HL-60 (cell line): ENCODE data around the gene FBXO11.
A peak's percentile ranks its signal among the peaks of the same experiment; 100 is the strongest.

ENCODE experiments used
- DNase-seq, 2 experiments: peaks; one replicate each; pipeline ENCODE4 v3.0.0-alpha.2; 2010 to 2020; ENCODE audit warnings: low read depth in 1 of 2, low spot score in 1 of 2
- H3K27ac ChIP-seq: fragments of 250-450 bp; sonication (Bioruptor Pico); replicated peaks from 2 replicates; pipeline ENCODE4 v1.5.1; 2020; ENCODE audit warnings: mild to moderate bottlenecking, moderate library complexity
- H3K27me3 ChIP-seq: fragments of 250-450 bp; sonication (Bioruptor Pico); 2 replicates; pipeline ENCODE4 v1.5.1; 2021; ENCODE audit warnings: mild to moderate bottlenecking, moderate library complexity; ENCODE audit not compliant: insufficient read depth, poor library complexity, severe bottlenecking
- H3K4me3 ChIP-seq: replicated peaks from 2 replicates; pipeline ENCODE4 v1.5.1; 2011; ENCODE audit warnings: mild to moderate bottlenecking, control low read depth, low read length; ENCODE audit not compliant: insufficient read depth
- GABPA ChIP-seq: IDR thresholded peaks from 2 replicates; pipeline ENCODE4 v1.6.1; 2012; ENCODE audit warnings: low read depth
- POLR2AphosphoS5 ChIP-seq: IDR thresholded peaks from 2 replicates; pipeline ENCODE4 v1.6.1; 2012; ENCODE audit warnings: low read depth
- SPI1 ChIP-seq: IDR thresholded peaks from 2 replicates; pipeline ENCODE4 v1.6.1; 2012; ENCODE audit warnings: low read depth, mild to moderate bottlenecking, borderline replicate concordance
- TF ChIP-seq, protein P1 (sequence below): IDR thresholded peaks from one replicate; pipeline ENCODE4 v1.5.1; 2011; ENCODE audit warnings: low read length, control low read depth, inconsistent platforms; ENCODE audit not compliant: insufficient read depth
- TF ChIP-seq, protein P2 (sequence below): IDR thresholded peaks from 2 replicates; pipeline ENCODE4 v1.6.1; 2012; ENCODE audit warnings: low read depth; ENCODE audit not compliant: insufficient replicate concordance

FBXO11 gene

DNA sequence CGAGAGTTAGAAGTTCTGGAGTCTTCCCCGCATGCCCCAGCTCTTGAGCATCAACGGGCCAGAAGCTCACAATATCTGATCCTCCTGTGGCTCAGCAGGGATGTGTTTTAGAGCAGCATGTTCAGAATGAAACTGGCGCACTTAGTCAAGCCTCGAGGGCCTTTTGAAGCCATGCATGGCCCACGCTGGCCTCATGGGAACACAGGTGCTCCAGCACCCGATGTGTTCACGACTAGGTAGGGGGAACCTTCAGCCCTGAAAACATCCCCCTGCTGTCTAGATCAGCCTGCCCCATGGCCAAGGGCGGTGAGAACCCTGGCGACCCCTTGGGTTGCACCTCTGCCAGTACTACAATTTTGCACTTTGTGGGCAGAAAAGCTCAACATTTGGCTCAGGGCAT is 90.5 kb downstream of the FBXO11 start:
- TF ChIP-seq, protein P1, sequence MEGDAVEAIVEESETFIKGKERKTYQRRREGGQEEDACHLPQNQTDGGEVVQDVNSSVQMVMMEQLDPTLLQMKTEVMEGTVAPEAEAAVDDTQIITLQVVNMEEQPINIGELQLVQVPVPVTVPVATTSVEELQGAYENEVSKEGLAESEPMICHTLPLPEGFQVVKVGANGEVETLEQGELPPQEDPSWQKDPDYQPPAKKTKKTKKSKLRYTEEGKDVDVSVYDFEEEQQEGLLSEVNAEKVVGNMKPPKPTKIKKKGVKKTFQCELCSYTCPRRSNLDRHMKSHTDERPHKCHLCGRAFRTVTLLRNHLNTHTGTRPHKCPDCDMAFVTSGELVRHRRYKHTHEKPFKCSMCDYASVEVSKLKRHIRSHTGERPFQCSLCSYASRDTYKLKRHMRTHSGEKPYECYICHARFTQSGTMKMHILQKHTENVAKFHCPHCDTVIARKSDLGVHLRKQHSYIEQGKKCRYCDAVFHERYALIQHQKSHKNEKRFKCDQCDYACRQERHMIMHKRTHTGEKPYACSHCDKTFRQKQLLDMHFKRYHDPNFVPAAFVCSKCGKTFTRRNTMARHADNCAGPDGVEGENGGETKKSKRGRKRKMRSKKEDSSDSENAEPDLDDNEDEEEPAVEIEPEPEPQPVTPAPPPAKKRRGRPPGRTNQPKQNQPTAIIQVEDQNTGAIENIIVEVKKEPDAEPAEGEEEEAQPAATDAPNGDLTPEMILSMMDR = no peak
- TF ChIP-seq SPI1 (no peak), GABPA (no peak), POLR2AphosphoS5 (peak; percentile 33; the same call in 1 of the 2 replicates)
- TF ChIP-seq, protein P2, sequence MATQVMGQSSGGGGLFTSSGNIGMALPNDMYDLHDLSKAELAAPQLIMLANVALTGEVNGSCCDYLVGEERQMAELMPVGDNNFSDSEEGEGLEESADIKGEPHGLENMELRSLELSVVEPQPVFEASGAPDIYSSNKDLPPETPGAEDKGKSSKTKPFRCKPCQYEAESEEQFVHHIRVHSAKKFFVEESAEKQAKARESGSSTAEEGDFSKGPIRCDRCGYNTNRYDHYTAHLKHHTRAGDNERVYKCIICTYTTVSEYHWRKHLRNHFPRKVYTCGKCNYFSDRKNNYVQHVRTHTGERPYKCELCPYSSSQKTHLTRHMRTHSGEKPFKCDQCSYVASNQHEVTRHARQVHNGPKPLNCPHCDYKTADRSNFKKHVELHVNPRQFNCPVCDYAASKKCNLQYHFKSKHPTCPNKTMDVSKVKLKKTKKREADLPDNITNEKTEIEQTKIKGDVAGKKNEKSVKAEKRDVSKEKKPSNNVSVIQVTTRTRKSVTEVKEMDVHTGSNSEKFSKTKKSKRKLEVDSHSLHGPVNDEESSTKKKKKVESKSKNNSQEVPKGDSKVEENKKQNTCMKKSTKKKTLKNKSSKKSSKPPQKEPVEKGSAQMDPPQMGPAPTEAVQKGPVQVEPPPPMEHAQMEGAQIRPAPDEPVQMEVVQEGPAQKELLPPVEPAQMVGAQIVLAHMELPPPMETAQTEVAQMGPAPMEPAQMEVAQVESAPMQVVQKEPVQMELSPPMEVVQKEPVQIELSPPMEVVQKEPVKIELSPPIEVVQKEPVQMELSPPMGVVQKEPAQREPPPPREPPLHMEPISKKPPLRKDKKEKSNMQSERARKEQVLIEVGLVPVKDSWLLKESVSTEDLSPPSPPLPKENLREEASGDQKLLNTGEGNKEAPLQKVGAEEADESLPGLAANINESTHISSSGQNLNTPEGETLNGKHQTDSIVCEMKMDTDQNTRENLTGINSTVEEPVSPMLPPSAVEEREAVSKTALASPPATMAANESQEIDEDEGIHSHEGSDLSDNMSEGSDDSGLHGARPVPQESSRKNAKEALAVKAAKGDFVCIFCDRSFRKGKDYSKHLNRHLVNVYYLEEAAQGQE = no peak
- DNase-seq = no peak
- no peak overlapping the region for H3K4me3 ChIP-seq
- no peak overlapping the region for H3K27ac ChIP-seq
- no peaks in the 10 kb centered on the region for H3K27me3 ChIP-seq

DNA sequence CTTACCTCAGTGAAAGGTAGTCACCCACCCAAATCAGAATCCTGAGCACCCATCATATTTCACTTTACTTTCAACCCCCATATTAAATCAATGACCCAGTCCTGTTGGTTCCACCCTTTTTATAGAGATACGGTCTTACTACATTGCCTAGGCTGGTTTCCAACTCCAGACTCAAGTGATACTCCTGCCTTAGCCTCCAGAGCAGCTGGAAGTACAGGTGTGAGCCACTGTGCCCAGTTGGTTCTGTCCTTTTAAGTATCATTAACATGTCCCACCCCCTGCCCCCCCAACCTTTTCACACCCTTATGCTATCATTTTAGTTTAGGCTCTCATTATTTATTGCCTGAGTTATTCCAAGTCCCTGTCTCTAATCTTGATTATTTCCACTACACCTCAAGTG is 94.6 kb downstream of the FBXO11 start:
- no peak for DNase-seq
- H3K4me3 ChIP-seq = no peak overlapping the region
- no peaks in the 10 kb centered on the region for H3K27me3 ChIP-seq
- no peak overlapping the region for H3K27ac ChIP-seq
- TF ChIP-seq SPI1 (no peak), GABPA (no peak), POLR2AphosphoS5 (no peak; the same call in 1 of the 2 replicates)
- TF ChIP-seq, protein P2 = no peak
- TF ChIP-seq, protein P1 = no peak

DNA sequence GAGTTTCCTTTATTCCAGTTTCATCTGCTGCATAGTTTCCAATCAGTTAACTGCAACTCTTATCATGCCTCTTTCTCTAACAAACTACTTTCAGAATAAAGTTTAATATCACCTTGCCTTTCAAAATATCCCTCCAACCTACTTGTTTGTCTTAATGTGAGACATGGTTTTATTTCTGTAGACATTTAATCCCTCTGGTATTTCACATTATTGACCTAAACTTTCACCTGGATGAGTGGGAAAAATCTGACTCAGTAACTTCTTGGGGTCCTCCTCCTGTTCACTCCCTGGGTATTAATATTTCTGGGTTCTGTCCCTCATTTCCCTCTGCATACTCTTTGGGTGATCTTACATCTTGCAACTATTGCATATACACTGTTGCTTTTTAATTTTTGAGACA is 95.4 kb downstream of the FBXO11 start:
- DNase-seq = no peak
- no peak overlapping the region for H3K4me3 ChIP-seq
- H3K27ac ChIP-seq = no peak overlapping the region
- H3K27me3 ChIP-seq = no peaks in the 10 kb centered on the region
- TF ChIP-seq, protein P1 = no peak
- TF ChIP-seq SPI1 = no peak
- TF ChIP-seq, protein P2 = no peak
- TF ChIP-seq POLR2AphosphoS5 = no peak
- no peak for TF ChIP-seq GABPA
